ENCODE results near the gene MYO5B. TPM values are rescaled to one million over a fixed set of nuclear protein-coding genes. Genes with fewer than 3 reads are reported as not detected.
"Not testable (repeated sequence)": the region's sequence is repeated elsewhere in the genome, so short reads cannot be mapped to it uniquely, and the experiment has no call there.

The MYO5B gene
- total RNA-seq, 1 donor from 2014 or later, result 22.6 TPM

- Histone ChIP-seq H3K36me3 (no peaks in the 10 kb centered on the region), H3K27me3 (no peaks in the 10 kb centered on the region), H3K4me3 (no peak overlapping the region), H3K4me1 (peaks cover 10% of the 10 kb centered on the region), H3K27ac (no peak overlapping the region), H3K9me3 (no peaks in the 10 kb centered on the region)
- peak; percentile 40 to 85 for DNase-seq (ENCODE audit: extremely low spot score in 2 of 2)
- intact Hi-C loops (cut with DNase I), result no loop called here
- TF ChIP-seq CTCF (IDR thresholded peaks at IDR 0.05), result no peak
- no peak for TF ChIP-seq POLR2AphosphoS5 (IDR thresholded peaks at IDR 0.05; ENCODE audit: insufficient read depth in 1 of 2, low read depth in 1 of 2)
- TF ChIP-seq POLR2A (IDR thresholded peaks at IDR 0.05), result no peak
Measured at GRCh38 chr18:49842656-49843055, 352.3 kb downstream of the MYO5B start.

- peak in 1 of 2 donors; percentile 61 for DNase-seq (ENCODE audit: extremely low spot score in 2 of 2)
- H3K4me3 ChIP-seq, result no peak overlapping the region
- no peak for TF ChIP-seq POLR2A (IDR thresholded peaks at IDR 0.05)
- no peak for TF ChIP-seq POLR2AphosphoS5 (IDR thresholded peaks at IDR 0.05; ENCODE audit: insufficient read depth in 1 of 2, low read depth in 1 of 2)
- no peak for TF ChIP-seq CTCF (IDR thresholded peaks at IDR 0.05)
- intact Hi-C loops (cut with DNase I), result no loop called here
- no peaks in the 10 kb centered on the region for H3K27me3 ChIP-seq
- peaks cover 0 to 5% of the 10 kb centered on the region in 2 donors for H3K36me3 ChIP-seq
- H3K27ac ChIP-seq, result no peak overlapping the region
- peaks cover 10% of the 10 kb centered on the region for H3K4me1 ChIP-seq
- H3K9me3 ChIP-seq, result no peaks in the 10 kb centered on the region
Measured at GRCh38 chr18:49841236-49842217, 353.4 kb downstream of the MYO5B start.

GRCh38 chr18:49839012-49839411 lies 355.9 kb downstream of the MYO5B start:
- DNase-seq (ENCODE audit: extremely low spot score in 2 of 2), result no peak
- H3K4me1 ChIP-seq, result no peaks in the 10 kb centered on the region
- intact Hi-C loops (cut with DNase I), result no loop called here
- no peaks in the 10 kb centered on the region for H3K9me3 ChIP-seq
- no peaks in the 10 kb centered on the region for H3K27me3 ChIP-seq
- no peak overlapping the region for H3K4me3 ChIP-seq
- H3K27ac ChIP-seq, result no peak overlapping the region
- H3K36me3 ChIP-seq, result peaks cover 0 to 5% of the 10 kb centered on the region in 2 donors
- TF ChIP-seq POLR2A (IDR thresholded peaks at IDR 0.05) (no peak), CTCF (IDR thresholded peaks at IDR 0.05) (no peak), POLR2AphosphoS5 (IDR thresholded peaks at IDR 0.05; ENCODE audit: insufficient read depth in 1 of 2, low read depth in 1 of 2) (no peak)

GRCh38 chr18:49838381-49838780 lies 356.6 kb downstream of the MYO5B start:
- no peak for TF ChIP-seq POLR2AphosphoS5 (IDR thresholded peaks at IDR 0.05; ENCODE audit: insufficient read depth in 1 of 2, low read depth in 1 of 2)
- no peak for TF ChIP-seq CTCF (IDR thresholded peaks at IDR 0.05)
- no peak for TF ChIP-seq POLR2A (IDR thresholded peaks at IDR 0.05)
- no peaks in the 10 kb centered on the region for H3K27me3 ChIP-seq
- H3K27ac ChIP-seq, result no peak overlapping the region
- no peaks in the 10 kb centered on the region for H3K9me3 ChIP-seq
- H3K4me1 ChIP-seq, result no peaks in the 10 kb centered on the region
- no peak for DNase-seq (ENCODE audit: extremely low spot score in 2 of 2)
- intact Hi-C loops (cut with DNase I), result no loop called here
- H3K4me3 ChIP-seq, result no peak overlapping the region
- H3K36me3 ChIP-seq, result peaks cover 0 to 5% of the 10 kb centered on the region in 2 donors

- no peak for DNase-seq (ENCODE audit: extremely low spot score in 2 of 2)
- intact Hi-C loops (cut with DNase I), result no loop called here
- Histone ChIP-seq H3K4me3 (no peak overlapping the region), H3K27me3 (no peaks in the 10 kb centered on the region), H3K4me1 (no peaks in the 10 kb centered on the region), H3K27ac (no peak overlapping the region), H3K36me3 (peaks cover 0 to 5% of the 10 kb centered on the region in 2 donors), H3K9me3 (no peaks in the 10 kb centered on the region)
- TF ChIP-seq CTCF (IDR thresholded peaks at IDR 0.05) (no peak), POLR2AphosphoS5 (IDR thresholded peaks at IDR 0.05; ENCODE audit: insufficient read depth in 1 of 2, low read depth in 1 of 2) (no peak), POLR2A (IDR thresholded peaks at IDR 0.05) (no peak)
Measured at GRCh38 chr18:49837889-49838288, 357.1 kb downstream of the MYO5B start.

GRCh38 chr18:49837316-49837835 lies 357.6 kb downstream of the MYO5B start:
- H3K36me3 ChIP-seq; H3K27me3 ChIP-seq; H3K4me3 ChIP-seq; H3K4me1 ChIP-seq; H3K9me3 ChIP-seq; DNase-seq (ENCODE audit: extremely low spot score in 2 of 2); intact Hi-C loops (cut with DNase I); H3K27ac ChIP-seq: not testable (repeated sequence)
